Activated CD4-positive, alpha-beta T cell treated with anti-CD3 and anti-CD28 coated beads, Interleukin-2, amount 50 U/mL, for 48 hours (primary cell): ENCODE measurements around the gene ZNF577.
"Not testable (repeated sequence)": the region's sequence is repeated elsewhere in the genome, so short reads cannot be mapped to it uniquely, and the experiment has no call there.

ENCODE experiments used
- DNase-seq, 2 experiments: peaks; one replicate each; pipeline ENCODE4 v3.0.0-alpha.2; 2020

ZNF577 gene

GRCh38 chr19:51887522-51888498, at the start of gene ZNF577:
TSS of gene ZNF577 (minus strand) at chr19:51887951. CDS start at chr19:51880382, 7,569 bp downstream.
- DNase-seq: peak; percentile 54 to 63

- no peak for DNase-seq
Measured at GRCh38 chr19:51931921-51932320, 44.2 kb upstream of the ZNF577 start.

GRCh38 chr19:51927859-51928258, 40.1 kb upstream of the ZNF577 start:
- DNase-seq: no peak

GRCh38 chr19:51926784-51927741, 39.3 kb upstream of the ZNF577 start, which contains the start of gene ZNF613:
TSS of gene ZNF613 (plus strand) at chr19:51927472. CDS start at chr19:51936221, 8,749 bp downstream.
- DNase-seq: peak; percentile 82 to 87

- DNase-seq: no peak
Measured at GRCh38 chr19:51926426-51926783, 38.7 kb upstream of the ZNF577 start.

- DNase-seq: peak in 1 of 2 experiments; percentile 12
Measured at GRCh38 chr19:51921949-51922348, 34.2 kb upstream of the ZNF577 start.

- DNase-seq: no peak
Measured at GRCh38 chr19:51919606-51920005, 31.9 kb upstream of the ZNF577 start.

GRCh38 chr19:51916167-51916566, 28.4 kb upstream of the ZNF577 start:
- DNase-seq: no peak

- DNase-seq: no peak
Measured at GRCh38 chr19:51915324-51915867, 27.6 kb upstream of the ZNF577 start.

GRCh38 chr19:51907981-51908380, 20.2 kb upstream of the ZNF577 start:
- DNase-seq: not testable (repeated sequence)

- DNase-seq: not testable (repeated sequence)
Measured at GRCh38 chr19:51906108-51906507, 18.4 kb upstream of the ZNF577 start.

- not testable (repeated sequence) for DNase-seq
Measured at GRCh38 chr19:51905639-51906038, 17.9 kb upstream of the ZNF577 start.

- no peak for DNase-seq
Measured at GRCh38 chr19:51905206-51905605, 17.5 kb upstream of the ZNF577 start.

- peak; percentile 81 to 85 for DNase-seq
Measured at GRCh38 chr19:51904331-51905165, 16.8 kb upstream of the ZNF577 start, which contains the start of gene ZNF649. TSS of gene ZNF649 (minus strand) at chr19:51905017. CDS start at chr19:51900107, 4,910 bp downstream.

GRCh38 chr19:51903192-51903591, 15.4 kb upstream of the ZNF577 start:
- DNase-seq: no peak

- DNase-seq: no peak
Measured at GRCh38 chr19:51901860-51902259, 14.1 kb upstream of the ZNF577 start.

GRCh38 chr19:51891193-51891747, 3.5 kb upstream of the ZNF577 start:
- DNase-seq: no peak

- no peak for DNase-seq
Measured at GRCh38 chr19:51889934-51890333, 2.2 kb upstream of the ZNF577 start.

- no peak for DNase-seq
Measured at GRCh38 chr19:51884713-51885112, 3.0 kb downstream of the ZNF577 start.

- DNase-seq: no peak
Measured at GRCh38 chr19:51882518-51882917, 5.2 kb downstream of the ZNF577 start.

GRCh38 chr19:51873097-51873496, 14.7 kb downstream of the ZNF577 start:
- DNase-seq: no peak
